HepG2 (cell line): ENCODE results near the gene ARL6IP4. TPM values are rescaled to one million over a fixed set of nuclear protein-coding genes. Genes with fewer than 3 reads are reported as not detected.

ENCODE experiments used
- DR1 ChIP-seq: sonication (generic); formaldehyde crosslinking; IDR thresholded peaks from 2 replicates; pipeline ENCODE4 v1.8.0; 2021; ENCODE audit warnings: mild to moderate bottlenecking, missing genetic modification reagents, inconsistent platforms
- HNRNPL ChIP-seq: fragments of 200-400 bp; formaldehyde crosslinking; IDR thresholded peaks from 2 replicates; pipeline ENCODE4 v1.6.1; 2017; ENCODE audit warnings: mild to moderate bottlenecking, low read depth, low read length
- JUN ChIP-seq: sonication (generic); formaldehyde crosslinking; IDR thresholded peaks from 2 replicates; pipeline ENCODE4 v1.4.0; 2020; ENCODE audit warnings: mild to moderate bottlenecking, missing genetic modification reagents
- KLF15 ChIP-seq: sonication (generic); formaldehyde crosslinking; IDR thresholded peaks from 2 replicates; pipeline ENCODE4 v1.8.1; 2023; ENCODE audit warnings: borderline replicate concordance, mild to moderate bottlenecking, inconsistent platforms, missing genetic modification reagents, mixed read lengths
- MXD4 ChIP-seq: IDR thresholded peaks from 2 replicates; pipeline ENCODE4 v1.6.1; 2016; ENCODE audit warnings: mild to moderate bottlenecking, missing biosample characterization, missing genetic modification reagents
- MYPOP ChIP-seq: sonication (generic); formaldehyde crosslinking; IDR thresholded peaks from 2 replicates; pipeline ENCODE4 v1.8.1; 2023; ENCODE audit warnings: mild to moderate bottlenecking, moderate library complexity, missing genetic modification reagents
- PHF20 ChIP-seq: sonication (generic); formaldehyde crosslinking; IDR thresholded peaks from 2 replicates; pipeline ENCODE4 v1.5.0; 2020; ENCODE audit warnings: mild to moderate bottlenecking, missing genetic modification reagents
- SALL1 ChIP-seq: sonication (generic); formaldehyde crosslinking; IDR thresholded peaks from 2 replicates; pipeline ENCODE4 v1.8.0; 2022; ENCODE audit warnings: mild to moderate bottlenecking, missing genetic modification reagents
- SMC3 ChIP-seq: IDR thresholded peaks from 2 replicates; pipeline ENCODE4 v1.6.1; 2011; ENCODE audit warnings: low read length, improper control_type of control experiment
- TBX2 ChIP-seq: sonication (generic); formaldehyde crosslinking; IDR thresholded peaks from 2 replicates; pipeline ENCODE4 v1.5.0; 2020; ENCODE audit warnings: missing genetic modification reagents, mild to moderate bottlenecking, borderline replicate concordance
- YEATS4 ChIP-seq: sonication (generic); formaldehyde crosslinking; IDR thresholded peaks from 2 replicates; pipeline ENCODE4 v1.4.0; 2020; ENCODE audit warnings: missing genetic modification reagents, borderline replicate concordance
- ZBTB44 ChIP-seq: sonication (generic); formaldehyde crosslinking; IDR thresholded peaks from 2 replicates; pipeline ENCODE4 v1.4.0; 2020; ENCODE audit warnings: missing genetic modification reagents
- ZNF496 ChIP-seq: sonication (generic); formaldehyde crosslinking; IDR thresholded peaks from 2 replicates; pipeline ENCODE4 v1.8.1; 2023; ENCODE audit warnings: mild to moderate bottlenecking, moderate library complexity, missing genetic modification reagents; ENCODE audit not compliant: insufficient replicate concordance
- ZNF883 ChIP-seq: sonication (generic); formaldehyde crosslinking; IDR thresholded peaks from 2 replicates; pipeline ENCODE4 v1.5.1; 2020; ENCODE audit warnings: mild to moderate bottlenecking, missing genetic modification reagents; ENCODE audit errors: not compliant biosample characterization
- ZSCAN30 ChIP-seq: sonication (generic); formaldehyde crosslinking; IDR thresholded peaks from 2 replicates; pipeline ENCODE4 v1.5.0; 2020; ENCODE audit warnings: mild to moderate bottlenecking, missing genetic modification reagents
- polyA plus RNA-seq, 8 experiments: library from polyadenylated mRNA; depleted of rRNA in 3 of 8; stranded (reverse) in 7 of 8; unstranded in 1 of 8; fragments of >200 nt; fragmentation: Illumina TruSeq in 4 of 8; extraction: Trizol in 4 of 8; gene quantifications; 2 replicates each; pipeline versions ENCODE4 v1.2.1 to v1.2.3, GENCODE V29; 2011 to 2016; ENCODE audit warnings: low read depth in 4 of 8, missing spikeins in 1 of 8, mixed read lengths in 1 of 8; ENCODE audit not compliant: insufficient read depth in 1 of 8
- total RNA-seq, 5 experiments: library from RNA; depleted of rRNA; stranded (reverse); fragments of >200 nt; fragmentation: Illumina TruSeq; extraction: Trizol; gene quantifications; 2 replicates each; pipeline ENCODE4 v1.2.3, GENCODE V29; 2016; ENCODE audit warnings: low read depth in 1 of 5
- TF ChIP-seq, protein P1 (sequence below): sonication (generic); formaldehyde crosslinking; IDR thresholded peaks from 2 replicates; pipeline ENCODE4 v1.8.0; 2022; ENCODE audit warnings: mild to moderate bottlenecking, missing genetic modification reagents, moderate library complexity
- TF ChIP-seq, protein P2 (sequence below): IDR thresholded peaks from 2 replicates; pipeline ENCODE4 v1.6.1; 2016; ENCODE audit warnings: low read depth, control low read depth
- TF ChIP-seq, protein P3 (sequence below): sonication (generic); formaldehyde crosslinking; IDR thresholded peaks from 2 replicates; pipeline ENCODE4 v1.4.0; 2020; ENCODE audit warnings: low read depth, mild to moderate bottlenecking, missing genetic modification reagents
- TF ChIP-seq, protein P4 (sequence below): sonication (generic); formaldehyde crosslinking; IDR thresholded peaks from 2 replicates; pipeline ENCODE4 v1.9.0; 2021; ENCODE audit warnings: missing genetic modification reagents, borderline replicate concordance

ARL6IP4 gene
- total and polyA plus RNA-seq, 2 of the 13 experiments (the other 11 are each of a cell fraction or from before 2014, with no cell fraction given): 155 to 220 TPM

DNA sequence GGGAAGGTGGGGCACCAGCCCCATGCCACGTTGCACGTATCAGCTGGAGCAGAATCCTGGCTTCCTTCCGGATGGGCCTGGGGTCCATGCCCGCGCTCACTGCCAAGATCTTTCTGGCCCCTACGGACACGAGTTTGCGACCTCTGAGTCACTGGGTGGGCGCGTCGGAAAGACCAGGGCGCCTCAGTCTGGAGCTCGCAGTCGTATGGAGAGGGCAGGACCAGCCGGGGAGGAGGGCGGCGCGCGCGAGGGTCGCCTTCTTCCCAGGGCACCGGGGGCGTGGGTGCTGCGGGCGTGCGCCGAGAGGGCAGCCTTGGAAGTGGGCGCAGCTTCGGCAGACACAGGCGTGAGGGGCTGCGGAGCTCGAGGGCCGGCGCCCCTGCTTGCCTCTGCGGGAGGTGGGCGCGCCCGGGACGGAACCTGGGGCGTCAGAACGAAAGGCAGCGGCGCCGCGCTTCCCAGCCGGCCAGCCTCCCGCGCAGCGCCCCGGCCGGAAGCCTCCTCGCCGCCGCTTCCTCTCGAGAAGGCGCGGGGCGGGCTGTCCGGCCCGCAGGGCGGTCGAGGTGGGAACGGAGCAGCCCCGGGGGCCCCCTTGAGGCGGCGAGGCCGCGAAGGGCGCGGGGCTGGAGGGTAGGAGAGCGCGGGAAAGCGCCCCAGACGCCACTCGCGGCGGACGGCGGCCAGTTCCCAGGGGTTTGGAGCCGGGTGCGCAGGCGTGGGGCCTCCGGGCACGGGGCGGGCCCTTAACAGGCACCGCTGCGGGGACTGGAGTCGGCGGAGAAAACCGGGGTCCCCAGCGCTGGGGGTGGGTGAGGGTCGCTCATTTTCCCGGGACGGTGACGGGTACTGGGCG is at the start of gene ARL6IP4 (continued):
- TF ChIP-seq ZSCAN30 (CRISPR knock-in tag): no peak
- TF ChIP-seq PHF20 (CRISPR knock-in tag): peak; percentile 89
- 0 out of 2 replicates have a peak, but pooled peaks have one; percentile 4 for TF ChIP-seq TBX2
- TF ChIP-seq, protein P1, sequence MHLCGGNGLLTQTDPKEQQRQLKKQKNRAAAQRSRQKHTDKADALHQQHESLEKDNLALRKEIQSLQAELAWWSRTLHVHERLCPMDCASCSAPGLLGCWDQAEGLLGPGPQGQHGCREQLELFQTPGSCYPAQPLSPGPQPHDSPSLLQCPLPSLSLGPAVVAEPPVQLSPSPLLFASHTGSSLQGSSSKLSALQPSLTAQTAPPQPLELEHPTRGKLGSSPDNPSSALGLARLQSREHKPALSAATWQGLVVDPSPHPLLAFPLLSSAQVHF (CRISPR knock-in tag): 0 out of 2 replicates have a peak, but pooled peaks have one; percentile 76
- peak; percentile 47; the same call in 1 of the 2 replicates for TF ChIP-seq HNRNPL
- TF ChIP-seq ZNF883: peak; percentile 76
- TF ChIP-seq KLF15 (CRISPR knock-in tag): no peak
- TF ChIP-seq, protein P2, sequence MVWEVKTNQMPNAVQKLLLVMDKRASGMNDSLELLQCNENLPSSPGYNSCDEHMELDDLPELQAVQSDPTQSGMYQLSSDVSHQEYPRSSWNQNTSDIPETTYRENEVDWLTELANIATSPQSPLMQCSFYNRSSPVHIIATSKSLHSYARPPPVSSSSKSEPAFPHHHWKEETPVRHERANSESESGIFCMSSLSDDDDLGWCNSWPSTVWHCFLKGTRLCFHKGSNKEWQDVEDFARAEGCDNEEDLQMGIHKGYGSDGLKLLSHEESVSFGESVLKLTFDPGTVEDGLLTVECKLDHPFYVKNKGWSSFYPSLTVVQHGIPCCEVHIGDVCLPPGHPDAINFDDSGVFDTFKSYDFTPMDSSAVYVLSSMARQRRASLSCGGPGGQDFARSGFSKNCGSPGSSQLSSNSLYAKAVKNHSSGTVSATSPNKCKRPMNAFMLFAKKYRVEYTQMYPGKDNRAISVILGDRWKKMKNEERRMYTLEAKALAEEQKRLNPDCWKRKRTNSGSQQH: peak; percentile 63; the same call in 1 of the 2 replicates
- no peak for TF ChIP-seq SMC3
- no peak for TF ChIP-seq JUN (CRISPR knock-in tag)
- TF ChIP-seq, protein P3, sequence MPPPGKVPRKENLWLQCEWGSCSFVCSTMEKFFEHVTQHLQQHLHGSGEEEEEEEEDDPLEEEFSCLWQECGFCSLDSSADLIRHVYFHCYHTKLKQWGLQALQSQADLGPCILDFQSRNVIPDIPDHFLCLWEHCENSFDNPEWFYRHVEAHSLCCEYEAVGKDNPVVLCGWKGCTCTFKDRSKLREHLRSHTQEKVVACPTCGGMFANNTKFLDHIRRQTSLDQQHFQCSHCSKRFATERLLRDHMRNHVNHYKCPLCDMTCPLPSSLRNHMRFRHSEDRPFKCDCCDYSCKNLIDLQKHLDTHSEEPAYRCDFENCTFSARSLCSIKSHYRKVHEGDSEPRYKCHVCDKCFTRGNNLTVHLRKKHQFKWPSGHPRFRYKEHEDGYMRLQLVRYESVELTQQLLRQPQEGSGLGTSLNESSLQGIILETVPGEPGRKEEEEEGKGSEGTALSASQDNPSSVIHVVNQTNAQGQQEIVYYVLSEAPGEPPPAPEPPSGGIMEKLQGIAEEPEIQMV (CRISPR knock-in tag): no peak
- no peak for TF ChIP-seq ZNF496 (CRISPR knock-in tag)
- no peak for TF ChIP-seq ZBTB44 (CRISPR knock-in tag)
- peak; percentile 70 for TF ChIP-seq MYPOP
- TF ChIP-seq, protein P4, sequence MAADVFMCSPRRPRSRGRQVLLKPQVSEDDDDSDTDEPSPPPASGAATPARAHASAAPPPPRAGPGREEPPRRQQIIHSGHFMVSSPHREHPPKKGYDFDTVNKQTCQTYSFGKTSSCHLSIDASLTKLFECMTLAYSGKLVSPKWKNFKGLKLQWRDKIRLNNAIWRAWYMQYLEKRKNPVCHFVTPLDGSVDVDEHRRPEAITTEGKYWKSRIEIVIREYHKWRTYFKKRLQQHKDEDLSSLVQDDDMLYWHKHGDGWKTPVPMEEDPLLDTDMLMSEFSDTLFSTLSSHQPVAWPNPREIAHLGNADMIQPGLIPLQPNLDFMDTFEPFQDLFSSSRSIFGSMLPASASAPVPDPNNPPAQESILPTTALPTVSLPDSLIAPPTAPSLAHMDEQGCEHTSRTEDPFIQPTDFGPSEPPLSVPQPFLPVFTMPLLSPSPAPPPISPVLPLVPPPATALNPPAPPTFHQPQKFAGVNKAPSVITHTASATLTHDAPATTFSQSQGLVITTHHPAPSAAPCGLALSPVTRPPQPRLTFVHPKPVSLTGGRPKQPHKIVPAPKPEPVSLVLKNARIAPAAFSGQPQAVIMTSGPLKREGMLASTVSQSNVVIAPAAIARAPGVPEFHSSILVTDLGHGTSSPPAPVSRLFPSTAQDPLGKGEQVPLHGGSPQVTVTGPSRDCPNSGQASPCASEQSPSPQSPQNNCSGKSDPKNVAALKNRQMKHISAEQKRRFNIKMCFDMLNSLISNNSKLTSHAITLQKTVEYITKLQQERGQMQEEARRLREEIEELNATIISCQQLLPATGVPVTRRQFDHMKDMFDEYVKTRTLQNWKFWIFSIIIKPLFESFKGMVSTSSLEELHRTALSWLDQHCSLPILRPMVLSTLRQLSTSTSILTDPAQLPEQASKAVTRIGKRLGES (CRISPR knock-in tag): peak; percentile 56; the same call in 1 of the 2 replicates
- peak; percentile 84 for TF ChIP-seq YEATS4 (CRISPR knock-in tag)
- no peak; the same call in 1 of the 2 replicates for TF ChIP-seq DR1 (CRISPR knock-in tag)
- no peak for TF ChIP-seq MXD4 (CRISPR knock-in tag)
- TF ChIP-seq SALL1 (CRISPR knock-in tag): peak; percentile 70
